Endometrium (tissue), 2 donors: ENCODE data around the gene ENTREP3.
"Not testable (repeated sequence)": the region's sequence is repeated elsewhere in the genome, so short reads cannot be mapped to it uniquely, and the experiment has no call there.

Source experiments
- FAIRE-seq: peaks from 2 replicates; lab custom pipeline; 2012; peaks lifted over from hg19 to GRCh38; lab: Jason Lieb, UNC
- donor health status: control.
- donor health status: control.

The ENTREP3 gene

GRCh38 chr1:155250633-155251449 lies 4.4 kb downstream of the ENTREP3 start:
- FAIRE-seq: no peak

- FAIRE-seq: no peak
Measured at GRCh38 chr1:155250246-155250632, 5.0 kb downstream of the ENTREP3 start.

DNA sequence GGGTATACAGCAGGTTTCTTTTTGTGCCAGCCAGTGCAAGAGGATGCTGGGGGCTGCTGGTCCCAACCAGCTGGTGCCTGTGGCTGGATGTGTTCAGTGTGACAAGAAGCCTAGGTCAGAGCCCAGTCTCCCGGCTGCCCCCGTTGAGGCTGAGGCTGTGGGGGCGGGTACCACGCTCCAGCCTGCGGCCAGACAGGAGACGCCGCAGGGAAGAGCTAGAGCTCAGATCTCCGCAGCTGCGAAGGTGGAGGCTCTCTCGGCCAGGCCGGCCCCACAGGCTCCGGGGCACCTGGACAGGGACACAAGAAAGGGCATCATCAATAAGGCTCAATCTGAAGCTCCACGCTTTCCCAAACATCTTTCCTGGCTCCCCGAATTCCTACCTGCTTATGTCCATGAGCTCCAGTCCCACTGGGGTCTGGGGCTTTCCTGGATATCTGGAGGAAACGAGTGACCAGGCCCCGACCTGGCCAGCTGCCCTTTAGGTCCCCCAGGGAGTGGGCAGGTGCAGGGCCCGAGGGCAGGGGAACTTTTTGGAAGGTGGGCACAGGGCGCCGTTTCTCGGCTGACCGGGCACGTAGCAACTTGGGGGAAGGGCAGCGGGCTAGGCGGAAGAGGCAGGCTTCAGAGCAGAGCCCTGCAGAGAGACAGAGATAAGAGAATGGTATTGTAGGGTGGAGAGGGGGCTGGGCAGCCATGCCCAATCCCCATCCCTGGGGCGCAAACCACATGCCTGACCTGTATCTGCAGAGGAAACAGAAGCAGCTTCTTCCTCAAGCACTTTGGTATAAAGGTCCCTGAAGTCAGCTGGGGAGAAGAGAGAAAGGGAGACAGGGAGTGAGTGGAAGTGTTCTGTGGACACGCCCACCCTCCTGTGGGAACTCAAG lies 7.4 kb downstream of the ENTREP3 start:
- no peak for FAIRE-seq

DNA sequence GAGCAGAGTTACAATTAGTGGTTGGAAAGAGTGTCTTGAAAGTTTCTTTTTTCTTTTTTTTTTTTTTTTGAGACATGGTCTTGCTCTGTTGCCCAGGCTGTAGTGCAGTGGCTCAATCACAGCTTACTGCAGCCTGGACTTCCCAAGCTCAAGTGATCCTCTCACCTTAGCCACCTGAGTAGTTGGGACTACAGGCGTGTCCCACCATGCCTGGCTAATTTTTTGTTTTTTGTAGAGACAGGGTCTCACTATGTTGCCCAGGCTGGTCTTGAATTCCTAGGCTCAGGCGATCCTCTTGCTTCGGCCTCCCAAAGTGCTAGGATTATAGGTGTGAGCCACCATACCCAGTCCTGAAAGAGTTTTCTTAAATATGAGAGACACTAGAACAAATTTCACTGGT lies 8.5 kb downstream of the ENTREP3 start:
- FAIRE-seq: not testable (repeated sequence)

DNA sequence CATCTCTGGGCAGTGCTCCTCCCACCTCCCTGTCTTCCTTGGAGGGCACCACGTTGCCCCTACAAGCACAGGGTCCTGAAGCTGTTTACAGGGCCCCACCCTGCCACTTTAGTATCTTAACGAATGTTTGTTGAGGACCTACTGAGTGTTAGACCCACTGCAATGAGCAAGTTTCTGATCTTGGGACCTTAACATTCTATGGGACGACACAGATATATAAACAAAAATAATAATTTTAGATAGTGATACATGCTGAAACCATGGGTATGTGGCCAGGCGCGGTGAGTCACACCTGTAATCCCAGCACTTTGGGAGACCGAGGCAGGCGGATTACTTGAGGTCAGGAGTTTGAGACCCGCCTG lies 10.1 kb downstream of the ENTREP3 start:
- FAIRE-seq: no peak

DNA sequence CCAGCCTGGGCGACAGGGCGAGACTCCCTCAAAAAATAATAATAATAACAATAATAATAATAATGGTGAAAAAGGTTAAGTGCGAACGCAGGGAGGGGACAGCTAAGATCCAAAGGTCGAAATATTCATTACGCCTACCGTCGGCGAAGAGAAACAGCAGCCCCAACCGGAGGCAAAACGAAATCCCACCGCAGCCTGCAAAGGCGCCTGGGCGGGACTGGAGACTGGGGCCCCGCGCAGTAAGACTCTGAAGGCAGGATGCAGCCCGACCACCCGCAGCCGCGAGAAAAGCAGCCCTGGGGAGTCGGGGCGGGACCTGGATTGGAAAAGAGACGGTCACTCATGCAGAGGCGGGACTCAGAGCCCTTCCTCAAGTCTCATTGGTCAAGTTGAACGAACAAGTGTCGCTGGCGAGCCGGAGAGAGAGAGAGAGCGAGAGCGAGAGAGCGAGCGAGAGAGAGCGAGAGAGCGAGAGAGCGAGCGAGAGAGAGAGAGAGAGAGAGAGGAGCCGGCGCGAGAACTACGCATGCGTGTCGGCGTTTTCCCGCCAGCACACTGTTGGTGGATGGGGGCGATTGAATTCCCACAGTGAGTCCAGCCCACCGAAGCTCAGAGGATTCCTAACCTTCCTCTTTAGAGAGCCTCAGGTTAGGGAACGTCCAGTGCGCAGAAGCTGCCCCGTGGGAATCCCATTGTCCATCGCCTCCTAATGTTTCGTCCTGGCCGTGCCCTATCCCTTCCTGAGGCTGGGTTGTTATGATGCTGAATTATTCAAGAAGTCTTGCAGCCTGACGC lies 10.7 kb downstream of the ENTREP3 start:
- peak; percentile 82 for FAIRE-seq

- no peak for FAIRE-seq
Measured at GRCh38 chr1:155242805-155243358, 12.4 kb downstream of the ENTREP3 start.

- FAIRE-seq: no peak
Measured at GRCh38 chr1:155241841-155242264, 13.4 kb downstream of the ENTREP3 start.

- FAIRE-seq: no peak
Measured at GRCh38 chr1:155241069-155241679, 14.1 kb downstream of the ENTREP3 start.

- no peak for FAIRE-seq
Measured at GRCh38 chr1:155236451-155236850, 18.8 kb downstream of the ENTREP3 start.

- FAIRE-seq: not testable (repeated sequence)
Measured at GRCh38 chr1:155235375-155235774, 19.9 kb downstream of the ENTREP3 start.

DNA sequence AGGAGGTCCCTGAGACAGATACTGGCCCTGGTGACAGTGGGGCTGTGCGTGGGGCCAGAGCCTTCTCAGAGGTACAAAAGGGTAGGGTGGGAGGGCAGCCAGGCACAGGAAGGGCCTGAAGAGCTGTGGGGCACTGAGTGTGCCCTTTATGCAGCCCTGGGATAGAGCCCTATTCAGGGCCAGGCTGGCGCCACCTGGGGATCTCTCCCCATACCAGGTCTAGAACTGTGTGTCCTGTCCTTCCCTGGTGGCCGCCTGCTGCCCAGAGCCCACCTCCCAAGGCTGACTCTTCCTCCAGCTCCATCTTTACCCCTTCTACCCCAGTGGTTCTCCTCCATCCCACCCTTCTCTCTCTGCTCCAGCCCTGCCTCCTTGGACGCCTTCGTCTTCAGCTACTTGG lies 21.8 kb downstream of the ENTREP3 start:
- FAIRE-seq: not testable (repeated sequence)

GRCh38 chr1:155232001-155232978 lies 23.0 kb downstream of the ENTREP3 start:
- FAIRE-seq: not testable (repeated sequence)

DNA sequence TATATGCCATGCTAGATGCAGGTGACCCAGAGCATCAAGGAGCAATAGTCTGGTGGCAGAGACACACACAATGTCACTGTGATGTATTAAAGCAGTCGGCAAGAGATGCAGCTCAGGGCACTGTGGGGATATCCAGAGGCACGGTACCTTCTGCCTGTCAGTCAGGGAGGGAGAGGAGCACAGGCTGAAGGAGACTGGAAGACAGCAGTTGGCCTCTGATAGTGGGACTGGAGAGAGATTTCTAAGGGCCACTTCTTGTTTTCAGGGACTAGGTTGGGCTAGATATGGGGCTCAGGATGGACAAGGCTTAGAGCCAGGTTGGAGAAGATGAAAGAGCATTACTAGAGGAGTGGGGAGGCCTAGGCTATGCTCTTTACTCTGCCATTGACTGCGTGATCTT lies 24.0 kb downstream of the ENTREP3 start:
- not testable (repeated sequence) for FAIRE-seq

DNA sequence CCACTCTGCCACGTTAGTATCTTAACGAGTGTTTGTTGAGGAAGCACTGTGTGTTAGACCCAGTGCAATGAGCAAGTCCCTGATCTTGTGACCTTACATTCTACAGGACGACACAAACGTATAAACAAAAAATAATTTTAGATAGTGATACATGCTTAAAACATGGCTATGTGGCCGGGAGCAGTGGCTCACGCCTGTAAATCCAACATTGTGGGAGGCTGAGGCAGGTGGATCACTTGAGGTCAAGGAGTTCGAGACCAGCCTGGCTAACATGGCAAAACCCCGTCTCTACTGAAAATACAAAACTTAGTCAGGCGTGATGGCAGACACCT lies 27.2 kb downstream of the ENTREP3 start:
- no peak for FAIRE-seq

GRCh38 chr1:155227261-155228095 lies 27.8 kb downstream of the ENTREP3 start:
- peak; percentile 93 for FAIRE-seq

- FAIRE-seq: no peak
Measured at GRCh38 chr1:155226910-155227260, 28.4 kb downstream of the ENTREP3 start.

GRCh38 chr1:155226188-155226909 lies 28.9 kb downstream of the ENTREP3 start:
- no peak for FAIRE-seq

GRCh38 chr1:155225404-155225759 lies 29.9 kb downstream of the ENTREP3 start:
- FAIRE-seq: not testable (repeated sequence)
